ENCODE results near the gene ITGB3. TPM values are rescaled to one million over a fixed set of nuclear protein-coding genes. Genes with fewer than 3 reads are reported as not detected.
"Not testable (repeated sequence)": the region's sequence is repeated elsewhere in the genome, so short reads cannot be mapped to it uniquely, and the experiment has no call there.

The ITGB3 gene
- total and polyA plus RNA-seq, 8 donors: 0.09 to 2.3 (median 0.71) TPM

- 56 to 73% methylated on average over 2 of the region's 2 CpGs for WGBS, 2 donors
- Histone ChIP-seq H3K27me3 (no peaks in the 10 kb centered on the region), H3K36me3 (no peaks in the 10 kb centered on the region), H3K27ac (no peak overlapping the region), H3K9me3 (no peaks in the 10 kb centered on the region), H3K4me3 (no peak overlapping the region), H3K4me1 (no peaks in the 10 kb centered on the region)
- intact Hi-C loops (cut with DNase I): no loop called here
- no peak for DNase-seq
- no peak for FAIRE-seq
- TF ChIP-seq CTCF (IDR thresholded peaks at IDR 0.05): no peak
- no peak for ATAC-seq
Observed at GRCh38 chr17:47210779-47211178, 42.8 kb upstream of the ITGB3 start.

GRCh38 chr17:47212458-47212857 is 41.2 kb upstream of the ITGB3 start:
- FAIRE-seq: no peak
- Histone ChIP-seq H3K27me3 (no peaks in the 10 kb centered on the region), H3K27ac (no peak overlapping the region), H3K4me1 (no peaks in the 10 kb centered on the region), H3K36me3 (no peaks in the 10 kb centered on the region), H3K9me3 (no peaks in the 10 kb centered on the region), H3K4me3 (no peak overlapping the region)
- TF ChIP-seq CTCF (IDR thresholded peaks at IDR 0.05): no peak
- no peak for ATAC-seq
- DNase-seq: no peak
- 80 to 90% methylated on average over 2 of the region's 2 CpGs for WGBS, 2 donors
- intact Hi-C loops (cut with DNase I): no loop called here

- Histone ChIP-seq H3K4me1 (no peaks in the 10 kb centered on the region), H3K4me3 (no peak overlapping the region), H3K27ac (no peak overlapping the region), H3K36me3 (no peaks in the 10 kb centered on the region), H3K9me3 (no peaks in the 10 kb centered on the region), H3K27me3 (no peaks in the 10 kb centered on the region)
- no peak for DNase-seq
- ATAC-seq: no peak
- intact Hi-C loops (cut with DNase I): no loop called here
- no peak for FAIRE-seq
- TF ChIP-seq CTCF (IDR thresholded peaks at IDR 0.05): no peak
- 65 to 83% methylated on average over 4 of the region's 4 CpGs for WGBS, 2 donors
Observed at GRCh38 chr17:47213540-47213939, 40.1 kb upstream of the ITGB3 start.

- no peak for TF ChIP-seq CTCF (IDR thresholded peaks at IDR 0.05)
- WGBS, 2 donors: 79 to 86% methylated on average over 3 of the region's 3 CpGs
- no peak overlapping the region for H3K27ac ChIP-seq
- no peaks in the 10 kb centered on the region for H3K27me3 ChIP-seq
- FAIRE-seq (no peak), ATAC-seq (no peak), DNase-seq (no peak)
- no peaks in the 10 kb centered on the region for H3K4me1 ChIP-seq
- intact Hi-C loops (cut with DNase I): no loop called here
- H3K4me3 ChIP-seq: no peak overlapping the region
- H3K36me3 ChIP-seq: no peaks in the 10 kb centered on the region
- H3K9me3 ChIP-seq: no peaks in the 10 kb centered on the region
Observed at GRCh38 chr17:47214931-47215330, 38.7 kb upstream of the ITGB3 start.

DNA sequence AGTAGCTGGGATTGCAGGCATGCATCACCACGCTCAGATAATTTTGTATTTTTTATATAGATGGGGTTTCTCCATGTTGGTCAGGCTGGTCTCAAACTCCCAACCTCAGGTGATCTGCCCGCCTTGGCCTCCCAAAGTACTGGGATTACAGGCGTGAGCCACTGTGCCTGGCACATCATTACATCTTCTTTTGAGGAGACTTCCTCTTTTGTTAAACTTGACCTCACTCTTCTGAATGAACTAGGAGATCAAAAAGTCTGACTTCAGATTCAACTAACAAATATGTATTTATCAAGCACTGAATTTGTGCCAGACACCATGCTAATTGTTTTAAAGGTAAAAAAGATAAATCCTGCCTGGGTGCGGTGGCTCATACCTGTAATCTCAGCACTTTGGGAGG is 36.8 kb upstream of the ITGB3 start:
- H3K4me1 ChIP-seq; DNase-seq; H3K36me3 ChIP-seq; H3K9me3 ChIP-seq; H3K27ac ChIP-seq; ATAC-seq; H3K27me3 ChIP-seq; H3K4me3 ChIP-seq; intact Hi-C loops (cut with DNase I); FAIRE-seq: not testable (repeated sequence)
- whole genome bisulfite sequencing, 2 donors: 78 to 87% methylated on average over 4 of the region's 4 CpGs

DNA sequence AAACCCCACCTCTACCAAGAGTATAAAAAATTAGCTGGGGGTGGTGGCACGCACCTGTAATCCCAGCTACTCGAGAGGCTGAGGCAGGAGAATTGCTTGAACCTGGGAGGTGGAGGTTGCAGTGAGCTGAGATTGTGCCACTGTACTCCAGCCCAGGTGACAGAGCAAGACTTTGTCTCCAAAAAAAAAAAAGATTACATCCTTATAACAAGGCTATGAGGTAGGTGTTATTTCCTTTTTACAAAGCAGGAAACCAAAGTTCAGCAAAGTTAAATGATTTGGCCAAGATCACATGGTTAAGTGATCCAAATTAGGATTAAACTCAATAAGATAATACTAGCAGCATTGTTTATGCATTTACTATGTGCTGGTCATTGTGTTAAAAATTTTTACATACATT is 36.3 kb upstream of the ITGB3 start:
- H3K27ac ChIP-seq; H3K36me3 ChIP-seq; DNase-seq; ATAC-seq; H3K4me3 ChIP-seq; intact Hi-C loops (cut with DNase I); H3K9me3 ChIP-seq; H3K4me1 ChIP-seq; H3K27me3 ChIP-seq; FAIRE-seq: not testable (repeated sequence)
- 67 to 82% methylated on average over 2 of the region's 2 CpGs for WGBS, 2 donors
